SK-N-SH (cell line): Measurements from ENCODE around the gene TNNT2. TPM values are rescaled to one million over a fixed set of nuclear protein-coding genes. Genes with fewer than 3 reads are reported as not detected.

Experiments used
- CTCF ChIA-PET: fragments of 300-600, 350-600 bp; formaldehyde crosslinking; extraction: SDS; loops from one replicate; lab custom pipeline; 2021; lab: Yijun Ruan, JAX
- POLR2A ChIA-PET: fragments of 350-600 bp; sonication (Branson Sonifier 250); formaldehyde crosslinking; extraction: SDS; loops from one replicate; lab custom pipeline; 2020; ENCODE audit warnings: antibody characterized with exemption, inconsistent platforms; lab: Yijun Ruan, JAX
- DNase-seq: peaks from one replicate; pipeline ENCODE4 v3.0.0; 2012
- H2AFZ ChIP-seq: fragments of 200-600 bp; sonication (generic); 2 replicates; pipeline ENCODE4 v1.8.1; 2016; ENCODE audit warnings: antibody characterized with exemption, mild to moderate bottlenecking, low read depth
- H3F3A ChIP-seq: fragments of 200-600 bp; sonication (generic); replicated peaks from 2 replicates; pipeline ENCODE3; 2016; ENCODE audit warnings: antibody characterized with exemption, mild to moderate bottlenecking; ENCODE audit not compliant: insufficient read depth
- H3K27ac ChIP-seq, 2 experiments: fragments of 200-500 bp in 1 of 2; fragments of 200-600 bp in 1 of 2; sonication (Bioruptor generic) in 1 of 2; sonication (generic), shearing (Covaris generic) in 1 of 2; 2 replicates each; pipeline versions ENCODE4 v1.5.1 to v1.6.1; 2014 to 2016; ENCODE audit warnings: low read depth in 2 of 2, inconsistent platforms in 1 of 2, low read length in 1 of 2, mild to moderate bottlenecking in 1 of 2, mixed read lengths in 1 of 2
- H3K27me3 ChIP-seq: fragments of 200-600 bp; sonication (generic), shearing (Covaris generic); 2 replicates; pipeline ENCODE4 v1.6.1; 2016; ENCODE audit warnings: mixed run types; ENCODE audit not compliant: insufficient read depth
- H3K36me3 ChIP-seq, 2 experiments: fragments of 200-500 bp in 1 of 2; fragments of 200-600 bp in 1 of 2; sonication (Bioruptor generic) in 1 of 2; sonication (generic) in 1 of 2; replicated peaks in 1 of 2; 2 replicates each; pipeline versions ENCODE3 to v1.5.1; 2014 to 2016; ENCODE audit warnings: low read length in 1 of 2, mild to moderate bottlenecking in 1 of 2; ENCODE audit not compliant: insufficient read depth in 2 of 2, control insufficient read depth in 1 of 2
- H3K4me1 ChIP-seq, 2 experiments: fragments of 200-500 bp in 1 of 2; fragments of 200-600 bp in 1 of 2; sonication (Bioruptor generic) in 1 of 2; sonication (generic), shearing (Covaris generic) in 1 of 2; 2 replicates each; pipeline versions ENCODE4 v1.5.1 to v1.6.1; 2014 to 2016; ENCODE audit warnings: low read depth in 1 of 2, low read length in 1 of 2, mixed run types in 1 of 2; ENCODE audit not compliant: insufficient read depth in 2 of 2, control insufficient read depth in 1 of 2
- H3K4me2 ChIP-seq: fragments of 200-600 bp; sonication (generic), shearing (Covaris generic); 2 replicates; pipeline ENCODE4 v1.6.1; 2017; ENCODE audit warnings: mixed run types
- H3K4me3 ChIP-seq, 2 experiments: fragments of 200-500 bp in 1 of 2; fragments of 200-600 bp in 1 of 2; sonication (Bioruptor generic) in 1 of 2; sonication (generic), shearing (Covaris generic) in 1 of 2; 2 replicates each; pipeline versions ENCODE4 v1.5.1 to v1.8.1; 2014 to 2016; ENCODE audit warnings: low read depth in 2 of 2, inconsistent platforms in 1 of 2, low read length in 1 of 2, mild to moderate bottlenecking in 1 of 2, mixed read lengths in 1 of 2, moderate library complexity in 1 of 2
- H3K79me2 ChIP-seq: fragments of 200-600 bp; sonication (generic); 2 replicates; pipeline ENCODE4 v1.8.1; 2017; ENCODE audit warnings: mild to moderate bottlenecking; ENCODE audit not compliant: insufficient read depth
- H3K9ac ChIP-seq: fragments of 200-600 bp; sonication (generic); 2 replicates; pipeline ENCODE4 v1.6.1; 2017; ENCODE audit warnings: mixed run types
- H3K9me2 ChIP-seq: fragments of 200-600 bp; sonication (generic); 2 replicates; pipeline ENCODE4 v1.6.1; 2017; ENCODE audit warnings: mixed run types
- H3K9me3 ChIP-seq: fragments of 200-600 bp; sonication (generic); 2 replicates; pipeline ENCODE4 v1.6.1; 2017; ENCODE audit warnings: mixed run types, mild to moderate bottlenecking, moderate library complexity
- H4K20me1 ChIP-seq: fragments of 200-600 bp; sonication (generic); 2 replicates; pipeline ENCODE4 v1.6.1; 2017; ENCODE audit warnings: mild to moderate bottlenecking, mixed run types; ENCODE audit not compliant: insufficient read depth
- EZH2phosphoT487 ChIP-seq: fragments of 200-600 bp; sonication (generic); IDR thresholded peaks from 2 replicates; pipeline ENCODE4 v1.6.1; 2017; ENCODE audit warnings: low read depth, mixed run types, mild to moderate bottlenecking, antibody characterized with exemption, moderate library complexity, borderline replicate concordance
- FOXJ3 ChIP-seq: sonication (generic); formaldehyde crosslinking; IDR thresholded peaks from 2 replicates; pipeline ENCODE4 v1.5.1; 2020; ENCODE audit warnings: mild to moderate bottlenecking, missing genetic modification reagents
- GATA2 ChIP-seq: sonication (generic); formaldehyde crosslinking; IDR thresholded peaks from 2 replicates; pipeline ENCODE4 v1.5.0; 2020; ENCODE audit warnings: mild to moderate bottlenecking, missing genetic modification reagents
- JUND ChIP-seq: IDR thresholded peaks from 2 replicates; pipeline ENCODE4 v1.4.0; 2012
- MXI1 ChIP-seq: IDR thresholded peaks from 2 replicates; pipeline ENCODE4 v1.6.1; 2012; ENCODE audit warnings: mild to moderate bottlenecking, low read depth, low read length, improper control_type of control experiment
- NFIC ChIP-seq: IDR thresholded peaks from 2 replicates; pipeline ENCODE4 v1.4.0; 2012; ENCODE audit warnings: borderline replicate concordance
- NRF1 ChIP-seq: IDR thresholded peaks from 2 replicates; pipeline ENCODE4 v1.6.1; 2012; ENCODE audit warnings: low read depth, mild to moderate bottlenecking, low read length
- REST ChIP-seq: IDR thresholded peaks from 2 replicates; pipeline ENCODE4 v1.6.1; 2012; ENCODE audit warnings: mild to moderate bottlenecking, low read depth, low read length, moderate library complexity
- RFX5 ChIP-seq: IDR thresholded peaks from 2 replicates; pipeline ENCODE4 v1.6.1; 2012; ENCODE audit warnings: mild to moderate bottlenecking, improper control_type of control experiment, low read length
- TEAD4 ChIP-seq: IDR thresholded peaks from 2 replicates; pipeline ENCODE4 v1.4.0; 2012; ENCODE audit warnings: mild to moderate bottlenecking, borderline replicate concordance; ENCODE audit not compliant: insufficient read depth
- YY1 ChIP-seq: IDR thresholded peaks from 2 replicates; pipeline ENCODE4 v1.4.0; 2012; ENCODE audit warnings: low read depth, mild to moderate bottlenecking
- ZBTB33 ChIP-seq: IDR thresholded peaks from 2 replicates; pipeline ENCODE4 v1.4.0; 2012; ENCODE audit warnings: low read depth, borderline replicate concordance
- WGBS: methylation state at CpG from one replicate; pipeline ENCODE4 v1.1.6; 2017; ENCODE audit warnings: low lambda C conversion rate; 5-methylcytosine and 5-hydroxymethylcytosine counted together
- polyA plus RNA-seq, 3 experiments: library from polyadenylated mRNA; depleted of rRNA; stranded (reverse); fragments of >200 nt; gene quantifications; 2 replicates each; pipeline ENCODE4 v1.2.3, GENCODE V29; 2012
- TF ChIP-seq, protein P1 (sequence below): IDR thresholded peaks from 2 replicates; pipeline ENCODE4 v1.4.0; 2012; ENCODE audit warnings: low read depth, borderline replicate concordance

TNNT2 gene
- polyA plus RNA-seq, 1 of the 3 experiments (the other 2 are of a cell fraction), result 0.33 TPM

- H3F3A ChIP-seq, result no peaks in the 10 kb centered on the region
- H3K9ac ChIP-seq, result no peak overlapping the region
- H3K27me3 ChIP-seq, result no peaks in the 10 kb centered on the region
- POLR2A ChIA-PET, result no interaction called here
- 60% methylated on average over 7 of the region's 7 CpGs for WGBS
- H3K27ac ChIP-seq, result no peak overlapping the region
- H4K20me1 ChIP-seq, result no peaks in the 10 kb centered on the region
- H3K36me3 ChIP-seq, result no peaks in the 10 kb centered on the region
- TF ChIP-seq, protein P1, sequence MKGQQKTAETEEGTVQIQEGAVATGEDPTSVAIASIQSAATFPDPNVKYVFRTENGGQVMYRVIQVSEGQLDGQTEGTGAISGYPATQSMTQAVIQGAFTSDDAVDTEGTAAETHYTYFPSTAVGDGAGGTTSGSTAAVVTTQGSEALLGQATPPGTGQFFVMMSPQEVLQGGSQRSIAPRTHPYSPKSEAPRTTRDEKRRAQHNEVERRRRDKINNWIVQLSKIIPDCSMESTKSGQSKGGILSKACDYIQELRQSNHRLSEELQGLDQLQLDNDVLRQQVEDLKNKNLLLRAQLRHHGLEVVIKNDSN, result no peak
- no peak for TF ChIP-seq MXI1
- TF ChIP-seq REST, result no peak
- TF ChIP-seq, all 33 proteins: peak for 0
- H3K9me2 ChIP-seq, result no peaks in the 10 kb centered on the region
- no peak for DNase-seq
- H3K4me2 ChIP-seq, result no peak overlapping the region
- CTCF ChIA-PET, result interaction anchor here (2.2 to 2.5 kb wide), 2 partner anchors 30 to 77 kb away, joined by 7 to 8 read pairs; no protein-coding TSS in a partner anchor
- H3K4me1 ChIP-seq, result peaks cover 0 to 9% of the 10 kb centered on the region in 2 experiments; a peak in 2 of 4 replicates
- no peak overlapping the region for H2AFZ ChIP-seq
- no peaks in the 10 kb centered on the region for H3K79me2 ChIP-seq
- no peaks in the 10 kb centered on the region for H3K9me3 ChIP-seq
- no peak overlapping the region for H3K4me3 ChIP-seq
These were observed 46.3 kb downstream of the TNNT2 start for GRCh38 chr1:201331166-201331565.

DNA sequence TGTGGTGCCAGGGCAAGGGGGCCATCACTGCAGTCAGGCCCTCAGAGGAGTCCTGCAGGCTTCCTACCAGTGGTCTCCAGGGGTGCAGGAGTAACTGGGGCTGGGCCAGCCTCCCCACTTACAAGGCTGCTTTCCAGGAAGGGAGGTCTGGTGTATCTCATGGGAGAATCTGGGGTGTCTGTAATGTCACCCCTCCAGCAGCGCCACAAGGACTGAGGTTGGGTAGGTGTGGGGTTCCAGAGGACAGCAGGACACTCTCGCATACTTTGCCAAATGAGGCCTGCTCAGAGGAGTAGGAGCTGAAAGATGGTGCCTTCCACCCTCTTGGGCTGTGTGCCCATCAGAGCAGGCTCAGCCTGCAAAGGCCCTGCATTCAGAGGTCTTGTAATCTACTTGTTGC, 46.9 kb downstream of the TNNT2 start:
- no peaks in the 10 kb centered on the region for H3K36me3 ChIP-seq

GRCh38 chr1:201329801-201330200, 47.7 kb downstream of the TNNT2 start:
- no peak overlapping the region for H3K9ac ChIP-seq
- POLR2A ChIA-PET, result no interaction called here
- H2AFZ ChIP-seq, result no peak overlapping the region
- no peaks in the 10 kb centered on the region for H3F3A ChIP-seq
- no peaks in the 10 kb centered on the region for H3K9me3 ChIP-seq
- H3K36me3 ChIP-seq, result no peaks in the 10 kb centered on the region
- CTCF ChIA-PET, result interaction anchor here (2.2 to 2.5 kb wide), 2 partner anchors 32 to 75 kb away, joined by 7 to 8 read pairs; no protein-coding TSS in a partner anchor
- no peaks in the 10 kb centered on the region for H3K9me2 ChIP-seq
- H3K4me2 ChIP-seq, result 0 out of 2 replicates have a peak overlapping the region, but pooled peaks have one; percentile 42
- H3K4me3 ChIP-seq, result no peak overlapping the region
- H3K4me1 ChIP-seq, result peaks cover 0 to 9% of the 10 kb centered on the region in 2 experiments; a peak in 2 of 4 replicates
- H3K27me3 ChIP-seq, result no peaks in the 10 kb centered on the region
- no peaks in the 10 kb centered on the region for H4K20me1 ChIP-seq
- DNase-seq, result no peak
- no peaks in the 10 kb centered on the region for H3K79me2 ChIP-seq
- 67% methylated on average over 4 of the region's 4 CpGs for WGBS
- H3K27ac ChIP-seq, result no peak overlapping the region
- TF ChIP-seq TEAD4 (no peak), NFIC (no peak), GATA2 (no peak), RFX5 (no peak), NRF1 (no peak), EZH2phosphoT487 (no peak), YY1 (no peak), ZBTB33 (no peak), JUND (no peak)

More for the DNA sequence above, 46.9 kb downstream of the TNNT2 start:
- Histone ChIP-seq H3F3A (no peaks in the 10 kb centered on the region), H2AFZ (no peak overlapping the region), H3K9me3 (no peaks in the 10 kb centered on the region), H3K27me3 (no peaks in the 10 kb centered on the region), H3K4me3 (no peak overlapping the region), H3K4me1 (peaks cover 0 to 9% of the 10 kb centered on the region in 2 experiments; a peak in 2 of 4 replicates), H3K9me2 (no peaks in the 10 kb centered on the region)
- no peak for DNase-seq
- POLR2A ChIA-PET, result no interaction called here
- WGBS, result 86% methylated on average over 1 of the region's 2 CpGs
- TF ChIP-seq FOXJ3, result no peak
- TF ChIP-seq, all 33 proteins: peak for 0
- Histone ChIP-seq H4K20me1 (no peaks in the 10 kb centered on the region), H3K27ac (no peak overlapping the region), H3K4me2 (no peak overlapping the region), H3K9ac (no peak overlapping the region), H3K79me2 (no peaks in the 10 kb centered on the region)
- CTCF ChIA-PET, result interaction anchor here (2.2 to 2.5 kb wide), 2 partner anchors 31 to 76 kb away, joined by 7 to 8 read pairs; no protein-coding TSS in a partner anchor
